Mesenchymal stem cell (in vitro differentiated cells and primary cell): ENCODE data around the gene RBM15.

Experiments used
- DNase-seq: peaks from one replicate; pipeline ENCODE4 v3.0.0-alpha.2; 2013
- H2AFZ ChIP-seq: one replicate; pipeline ENCODE4 v1.6.1; 2013; ENCODE audit warnings: low read depth, mild to moderate bottlenecking, control low read depth, inconsistent platforms, low read length, moderate library complexity
- H2AK5ac ChIP-seq: 2 replicates; pipeline ENCODE4 v1.6.1; 2013; ENCODE audit warnings: low read length, moderate library complexity, mild to moderate bottlenecking, inconsistent platforms; ENCODE audit not compliant: severe bottlenecking
- H2BK120ac ChIP-seq: one replicate; pipeline ENCODE4 v1.6.1; 2013; ENCODE audit warnings: low read depth, mild to moderate bottlenecking, inconsistent platforms, low read length, moderate library complexity
- H2BK12ac ChIP-seq, 2 experiments: one replicate each; pipeline ENCODE4 v1.6.1; 2013; ENCODE audit warnings: inconsistent platforms in 2 of 2, low read length in 2 of 2, mild to moderate bottlenecking in 2 of 2, moderate library complexity in 2 of 2, control low read depth in 1 of 2
- H2BK15ac ChIP-seq: one replicate; pipeline ENCODE4 v1.6.1; 2013; ENCODE audit warnings: mild to moderate bottlenecking, low read depth, inconsistent platforms; ENCODE audit not compliant: poor library complexity, severe bottlenecking
- H2BK5ac ChIP-seq: 2 replicates; pipeline ENCODE4 v1.6.1; 2013; ENCODE audit warnings: low read depth, mild to moderate bottlenecking, low read length, control low read depth, inconsistent platforms; ENCODE audit not compliant: poor library complexity, severe bottlenecking
- H3K14ac ChIP-seq, 2 experiments: one replicate each; pipeline ENCODE4 v1.6.1; 2013; ENCODE audit warnings: inconsistent platforms in 2 of 2, low read length in 2 of 2, control low read depth in 1 of 2, mild to moderate bottlenecking in 1 of 2, moderate library complexity in 1 of 2
- H3K18ac ChIP-seq, 2 experiments: one replicate each; pipeline ENCODE4 v1.6.1; 2013; ENCODE audit warnings: inconsistent platforms in 2 of 2, low read length in 2 of 2, control low read depth in 1 of 2, low read depth in 1 of 2, mild to moderate bottlenecking in 1 of 2
- H3K23ac ChIP-seq, 2 experiments: one replicate each; pipeline ENCODE4 v1.6.1; 2013; ENCODE audit warnings: inconsistent platforms in 2 of 2, low read length in 2 of 2, mild to moderate bottlenecking in 2 of 2, moderate library complexity in 2 of 2, control low read depth in 1 of 2
- H3K27ac ChIP-seq: 2 replicates; pipeline ENCODE4 v1.5.1; 2013; ENCODE audit warnings: mild to moderate bottlenecking, moderate library complexity, low read length, control low read depth, inconsistent platforms; ENCODE audit not compliant: poor library complexity, severe bottlenecking
- H3K27me3 ChIP-seq, 2 experiments: 2 replicates each; pipeline versions ENCODE4 v1.6.1 to v1.7.0; 2013; ENCODE audit warnings: low read length in 2 of 2, mild to moderate bottlenecking in 2 of 2, moderate library complexity in 2 of 2, control low read depth in 1 of 2, inconsistent platforms in 1 of 2; ENCODE audit not compliant: control insufficient read depth in 1 of 2, insufficient read depth in 1 of 2
- H3K36me3 ChIP-seq, 2 experiments: 2 replicates each; pipeline versions ENCODE4 v1.6.1 to v1.7.0; 2013; ENCODE audit warnings: low read length in 2 of 2, control low read depth in 1 of 2, inconsistent platforms in 1 of 2, low read depth in 1 of 2, mild to moderate bottlenecking in 1 of 2; ENCODE audit not compliant: insufficient read depth in 2 of 2, control insufficient read depth in 1 of 2
- H3K4ac ChIP-seq, 2 experiments: one replicate each; pipeline ENCODE4 v1.6.1; 2013; ENCODE audit warnings: inconsistent platforms in 2 of 2, low read length in 2 of 2, mild to moderate bottlenecking in 2 of 2, moderate library complexity in 2 of 2, control low read depth in 1 of 2, low read depth in 1 of 2
- H3K4me1 ChIP-seq: 2 replicates; pipeline ENCODE4 v1.6.1; 2013; ENCODE audit warnings: low read depth, low read length, control low read depth; ENCODE audit not compliant: control insufficient read depth, insufficient read depth
- H3K4me2 ChIP-seq: 2 replicates; pipeline ENCODE4 v1.6.1; 2013; ENCODE audit warnings: low read length, mild to moderate bottlenecking, inconsistent platforms; ENCODE audit not compliant: poor library complexity, severe bottlenecking
- H3K4me3 ChIP-seq, 2 experiments: 2 replicates each; pipeline versions ENCODE4 v1.5.1 to v1.7.0; 2013; ENCODE audit warnings: low read length in 2 of 2, mild to moderate bottlenecking in 2 of 2, control low read depth in 1 of 2, low read depth in 1 of 2; ENCODE audit not compliant: insufficient read depth in 1 of 2
- H3K79me1 ChIP-seq: replicated peaks from 2 replicates; pipeline ENCODE4 v1.6.1; 2013; ENCODE audit warnings: mild to moderate bottlenecking, control low read depth, low read length, inconsistent platforms; ENCODE audit not compliant: poor library complexity, severe bottlenecking
- H3K9ac ChIP-seq: 2 replicates; pipeline ENCODE4 v1.7.0; 2013; ENCODE audit warnings: mild to moderate bottlenecking, low read length, moderate library complexity
- H3K9me3 ChIP-seq: 2 replicates; pipeline ENCODE4 v1.7.0; 2013; ENCODE audit warnings: mild to moderate bottlenecking, low read length; ENCODE audit not compliant: control insufficient read depth
- H4K8ac ChIP-seq: one replicate; pipeline ENCODE4 v1.6.1; 2013; ENCODE audit warnings: inconsistent platforms, mild to moderate bottlenecking, low read length, moderate library complexity
- H4K91ac ChIP-seq: one replicate; pipeline ENCODE4 v1.6.1; 2013; ENCODE audit warnings: mild to moderate bottlenecking, low read length, inconsistent platforms
- WGBS: methylation state at CpG from one replicate; pipeline ENCODE4 v1.1.7; 2013; ENCODE audit warnings: mixed read lengths; 5-methylcytosine and 5-hydroxymethylcytosine counted together

Gene RBM15

DNA sequence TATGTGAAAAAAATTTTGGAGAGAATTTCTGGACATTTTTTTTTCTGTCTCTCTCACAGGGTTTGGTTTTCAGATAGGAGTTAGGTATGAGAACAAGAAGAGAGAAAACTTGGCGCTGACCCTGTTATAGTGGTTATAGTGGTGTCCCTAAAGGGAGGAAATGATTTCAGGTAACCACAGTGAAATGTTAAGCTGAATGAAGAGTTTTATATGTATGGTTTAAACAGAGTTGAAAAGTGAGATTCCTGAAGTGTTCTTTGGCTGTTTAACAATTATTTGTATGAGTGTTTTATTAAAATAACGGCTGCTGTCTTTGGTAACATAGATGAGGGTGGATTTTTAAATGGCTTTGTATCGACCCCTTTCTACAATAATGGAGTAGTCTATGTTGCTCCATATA is 6.3 kb downstream of the RBM15 start:
- no peak overlapping the region for H2BK120ac ChIP-seq
- no peak for DNase-seq
- H3K27ac ChIP-seq = no peak overlapping the region
- no peak overlapping the region for H3K4ac ChIP-seq
- peaks cover 27 to 71% of the 10 kb centered on the region in 2 experiments for H3K36me3 ChIP-seq
- no peak overlapping the region for H2AFZ ChIP-seq
- peak overlapping the region; percentile 6 for H3K9ac ChIP-seq
- H3K4me1 ChIP-seq = peaks cover 19% of the 10 kb centered on the region
- over 99% methylated on average over 2 of the region's 3 CpGs for WGBS
- H4K91ac ChIP-seq = no peak overlapping the region
- no peak overlapping the region for H2AK5ac ChIP-seq
- H2BK12ac ChIP-seq = no peak overlapping the region
- H3K79me1 ChIP-seq = no peaks in the 10 kb centered on the region
- no peak overlapping the region for H4K8ac ChIP-seq
- H2BK5ac ChIP-seq = no peak overlapping the region
- H3K9me3 ChIP-seq = no peaks in the 10 kb centered on the region
- H3K4me2 ChIP-seq = no peak overlapping the region
- no peak overlapping the region for H2BK15ac ChIP-seq
- H3K4me3 ChIP-seq = no peak overlapping the region
- no peak overlapping the region for H3K23ac ChIP-seq
- H3K18ac ChIP-seq = no peak overlapping the region
- H3K27me3 ChIP-seq = no peaks in the 10 kb centered on the region
- no peak overlapping the region for H3K14ac ChIP-seq

GRCh38 chr1:110346690-110347089 is 7.5 kb downstream of the RBM15 start:
- 81% methylated on average over 8 of the region's 9 CpGs for WGBS

GRCh38 chr1:110347182-110347893 is 8.2 kb downstream of the RBM15 start:
- H3K9ac ChIP-seq = no peak overlapping the region
- no peak overlapping the region for H2AFZ ChIP-seq
- H3K23ac ChIP-seq = no peak overlapping the region
- H4K8ac ChIP-seq = no peak overlapping the region
- H2AK5ac ChIP-seq = no peak overlapping the region
- H3K4me3 ChIP-seq = no peak overlapping the region
- no peak for DNase-seq
- H3K4me2 ChIP-seq = no peak overlapping the region
- H4K91ac ChIP-seq = no peak overlapping the region
- peaks cover 3% of the 10 kb centered on the region for H3K4me1 ChIP-seq
- no peak overlapping the region for H3K14ac ChIP-seq
- no peak overlapping the region for H2BK120ac ChIP-seq
- H2BK15ac ChIP-seq = no peak overlapping the region
- H3K79me1 ChIP-seq = no peaks in the 10 kb centered on the region
- H3K27me3 ChIP-seq = no peaks in the 10 kb centered on the region
- no peak overlapping the region for H3K27ac ChIP-seq
- H2BK5ac ChIP-seq = no peak overlapping the region
- H2BK12ac ChIP-seq = no peak overlapping the region
- H3K9me3 ChIP-seq = no peaks in the 10 kb centered on the region
- no peak overlapping the region for H3K18ac ChIP-seq
- 91% methylated on average over 14 of the region's 14 CpGs for WGBS
- H3K4ac ChIP-seq = no peak overlapping the region
- H3K36me3 ChIP-seq = peaks cover 11 to 61% of the 10 kb centered on the region in 2 experiments

More at GRCh38 chr1:110346690-110347089, 7.5 kb downstream of the RBM15 start:
- H4K91ac ChIP-seq = no peak overlapping the region
- H2BK120ac ChIP-seq = no peak overlapping the region
- H3K27ac ChIP-seq = no peak overlapping the region
- H2BK5ac ChIP-seq = no peak overlapping the region
- no peak overlapping the region for H2AFZ ChIP-seq
- no peak overlapping the region for H2AK5ac ChIP-seq
- peaks cover 7% of the 10 kb centered on the region for H3K4me1 ChIP-seq
- no peak overlapping the region for H3K9ac ChIP-seq
- no peak overlapping the region for H4K8ac ChIP-seq
- no peak overlapping the region for H3K4me3 ChIP-seq
- no peak overlapping the region for H3K18ac ChIP-seq
- DNase-seq = no peak
- H3K79me1 ChIP-seq = no peaks in the 10 kb centered on the region
- H3K23ac ChIP-seq = no peak overlapping the region
- H3K9me3 ChIP-seq = no peaks in the 10 kb centered on the region
- no peak overlapping the region for H2BK12ac ChIP-seq
- no peak overlapping the region for H3K4ac ChIP-seq
- no peak overlapping the region for H3K4me2 ChIP-seq
- peaks cover 15 to 64% of the 10 kb centered on the region in 2 experiments for H3K36me3 ChIP-seq
- H3K27me3 ChIP-seq = no peaks in the 10 kb centered on the region
- H3K14ac ChIP-seq = no peak overlapping the region
- no peak overlapping the region for H2BK15ac ChIP-seq

- WGBS = no CpG with 5 or more reads among the region's 2 CpGs
- no peak for DNase-seq
- Histone ChIP-seq H3K9ac (peak overlapping the region; percentile 37), H2BK15ac (no peak overlapping the region), H3K4ac (no peak overlapping the region), H2BK120ac (no peak overlapping the region), H2AFZ (no peak overlapping the region), H3K27ac (no peak overlapping the region), H2AK5ac (no peak overlapping the region), H3K4me1 (peaks cover 3% of the 10 kb centered on the region), H4K91ac (no peak overlapping the region), H3K4me2 (no peak overlapping the region), H3K14ac (no peak overlapping the region), H3K36me3 (peaks cover 12 to 54% of the 10 kb centered on the region in 2 experiments), H3K79me1 (no peaks in the 10 kb centered on the region), H2BK12ac (no peak overlapping the region), H3K18ac (no peak overlapping the region), H3K23ac (no peak overlapping the region), H3K4me3 (no peak overlapping the region), H3K9me3 (no peaks in the 10 kb centered on the region), H4K8ac (no peak overlapping the region), H3K27me3 (no peaks in the 10 kb centered on the region), H2BK5ac (no peak overlapping the region)
These were observed 8.9 kb downstream of the RBM15 start for GRCh38 chr1:110348050-110348449.
